ENCODE data around the gene ANKRD40. TPM values are rescaled to one million over a fixed set of nuclear protein-coding genes. Genes with fewer than 3 reads are reported as not detected.
"Not testable (repeated sequence)": the region's sequence is repeated elsewhere in the genome, so short reads cannot be mapped to it uniquely, and the experiment has no call there.

ANKRD40 gene
- total and polyA plus RNA-seq, 7 experiments from 2014 or later, result 3.6 to 37.2 (median 30.1) TPM

GRCh38 chr17:50683434-50684287 lies 24.1 kb downstream of the ANKRD40 start:
- Mint-ChIP-seq H3K9me3 (peaks cover 0 to 2% (median 0%) of the 10 kb centered on the region in 11 donors), H3K4me1 (peaks cover 5 to 12% (median 7%) of the 10 kb centered on the region in 7 donors), H3K27me3 (peaks cover 12 to 44% (median 15%) of the 10 kb centered on the region in 5 donors), H3K27ac (no peak overlapping the region), H3K4me3 (no peak overlapping the region), H3K36me3 (no peaks in the 10 kb centered on the region)
- intact Hi-C loops (cut with micrococcal nuclease), result no loop called here
- no peaks in the 10 kb centered on the region for H3K36me3 ChIP-seq (ENCODE audit: control insufficient read depth in 2 of 3, insufficient read depth in 3 of 3, low read length in 3 of 3)
- POLR2A ChIA-PET, result no interaction called here
- no peaks in the 10 kb centered on the region for H3K27me3 ChIP-seq (ENCODE audit: control insufficient read depth in 2 of 2, insufficient read depth in 2 of 2, low read length in 2 of 2)
- DNase-seq, result no peak
- no peak for ATAC-seq
- H3K4me3 ChIP-seq (ENCODE audit: low read length), result no peak overlapping the region
- H3K4me1 ChIP-seq (ENCODE audit: control insufficient read depth in 2 of 2, insufficient read depth in 2 of 2, low read length in 2 of 2), result no peaks in the 10 kb centered on the region
- no peaks in the 10 kb centered on the region for H3K9me3 ChIP-seq (ENCODE audit: control insufficient read depth in 2 of 3, low read length in 3 of 3)
- no peak overlapping the region for H3K27ac ChIP-seq (ENCODE audit: low read depth, low read length)
- CTCF ChIA-PET, result no interaction called here

- intact Hi-C loops (cut with micrococcal nuclease), result no loop called here
Measured at GRCh38 chr17:50682938-50683337, 24.8 kb downstream of the ANKRD40 start.

GRCh38 chr17:50682441-50682840 lies 25.3 kb downstream of the ANKRD40 start:
- ATAC-seq (no peak), DNase-seq (no peak)
- peaks cover 12 to 44% (median 15%) of the 10 kb centered on the region in 5 donors for H3K27me3 Mint-ChIP-seq
- Histone ChIP-seq H3K27me3 (ENCODE audit: control insufficient read depth in 2 of 2, insufficient read depth in 2 of 2, low read length in 2 of 2) (no peaks in the 10 kb centered on the region), H3K9me3 (ENCODE audit: control insufficient read depth in 2 of 3, low read length in 3 of 3) (no peaks in the 10 kb centered on the region), H3K36me3 (ENCODE audit: control insufficient read depth in 2 of 3, insufficient read depth in 3 of 3, low read length in 3 of 3) (no peaks in the 10 kb centered on the region), H3K4me3 (ENCODE audit: low read length) (no peak overlapping the region), H3K4me1 (ENCODE audit: control insufficient read depth in 2 of 2, insufficient read depth in 2 of 2, low read length in 2 of 2) (no peaks in the 10 kb centered on the region), H3K27ac (ENCODE audit: low read depth, low read length) (no peak overlapping the region)
- no peak overlapping the region for H3K4me3 Mint-ChIP-seq
- H3K27ac Mint-ChIP-seq, result peak overlapping the region in 1 of 9 donors; percentile 4
- no peaks in the 10 kb centered on the region for H3K36me3 Mint-ChIP-seq
- POLR2A ChIA-PET, result no interaction called here
- peaks cover 0 to 2% (median 0%) of the 10 kb centered on the region in 11 donors for H3K9me3 Mint-ChIP-seq
- intact Hi-C loops (cut with micrococcal nuclease), result no loop called here
- H3K4me1 Mint-ChIP-seq, result peaks cover 5 to 12% (median 7%) of the 10 kb centered on the region in 7 donors
- CTCF ChIA-PET, result no interaction called here

More at GRCh38 chr17:50682938-50683337, 24.8 kb downstream of the ANKRD40 start:
- DNase-seq (no peak), ATAC-seq (no peak)
- no peak overlapping the region for H3K4me3 Mint-ChIP-seq
- peaks cover 12 to 44% (median 15%) of the 10 kb centered on the region in 5 donors for H3K27me3 Mint-ChIP-seq
- ChIA-PET CTCF (no interaction called here), POLR2A (no interaction called here)
- no peaks in the 10 kb centered on the region for H3K27me3 ChIP-seq (ENCODE audit: control insufficient read depth in 2 of 2, insufficient read depth in 2 of 2, low read length in 2 of 2)
- H3K9me3 Mint-ChIP-seq, result peaks cover 0 to 2% (median 0%) of the 10 kb centered on the region in 11 donors
- no peaks in the 10 kb centered on the region for H3K36me3 ChIP-seq (ENCODE audit: control insufficient read depth in 2 of 3, insufficient read depth in 3 of 3, low read length in 3 of 3)
- no peaks in the 10 kb centered on the region for H3K9me3 ChIP-seq (ENCODE audit: control insufficient read depth in 2 of 3, low read length in 3 of 3)
- H3K4me3 ChIP-seq (ENCODE audit: low read length), result no peak overlapping the region
- no peaks in the 10 kb centered on the region for H3K4me1 ChIP-seq (ENCODE audit: control insufficient read depth in 2 of 2, insufficient read depth in 2 of 2, low read length in 2 of 2)
- H3K36me3 Mint-ChIP-seq, result no peaks in the 10 kb centered on the region
- peaks cover 5 to 12% (median 7%) of the 10 kb centered on the region in 7 donors for H3K4me1 Mint-ChIP-seq
- no peak overlapping the region for H3K27ac Mint-ChIP-seq
- H3K27ac ChIP-seq (ENCODE audit: low read depth, low read length), result no peak overlapping the region

GRCh38 chr17:50681263-50682200 lies 26.2 kb downstream of the ANKRD40 start:
- H3K4me3 Mint-ChIP-seq, result peak overlapping the region in 2 of 10 donors; percentile 1 to 18
- peaks cover 0 to 2% (median 0%) of the 10 kb centered on the region in 11 donors for H3K9me3 Mint-ChIP-seq
- no peak overlapping the region for H3K27ac Mint-ChIP-seq
- ATAC-seq, result peak; percentile 29
- H3K27me3 Mint-ChIP-seq, result peaks cover 12 to 48% (median 19%) of the 10 kb centered on the region in 5 donors
- CTCF ChIA-PET, result no interaction called here
- Histone ChIP-seq H3K4me3 (ENCODE audit: low read length) (no peak overlapping the region), H3K4me1 (ENCODE audit: control insufficient read depth in 2 of 2, insufficient read depth in 2 of 2, low read length in 2 of 2) (no peaks in the 10 kb centered on the region), H3K9me3 (ENCODE audit: control insufficient read depth in 2 of 3, low read length in 3 of 3) (no peaks in the 10 kb centered on the region), H3K27ac (ENCODE audit: low read depth, low read length) (no peak overlapping the region), H3K27me3 (ENCODE audit: control insufficient read depth in 2 of 2, insufficient read depth in 2 of 2, low read length in 2 of 2) (no peaks in the 10 kb centered on the region), H3K36me3 (ENCODE audit: control insufficient read depth in 2 of 3, insufficient read depth in 3 of 3, low read length in 3 of 3) (no peaks in the 10 kb centered on the region)
- POLR2A ChIA-PET, result no interaction called here
- intact Hi-C loops (cut with micrococcal nuclease), result no loop called here
- H3K36me3 Mint-ChIP-seq, result no peaks in the 10 kb centered on the region
- peaks cover 5 to 12% (median 7%) of the 10 kb centered on the region in 7 donors for H3K4me1 Mint-ChIP-seq
- no peak for DNase-seq

GRCh38 chr17:50680543-50681262 lies 27.0 kb downstream of the ANKRD40 start:
- H3K36me3 ChIP-seq (ENCODE audit: control insufficient read depth in 2 of 3, insufficient read depth in 3 of 3, low read length in 3 of 3); H3K36me3 Mint-ChIP-seq; CTCF ChIA-PET; H3K4me3 ChIP-seq (ENCODE audit: low read length); DNase-seq; intact Hi-C loops (cut with micrococcal nuclease); H3K27ac ChIP-seq (ENCODE audit: low read depth, low read length); ATAC-seq; POLR2A ChIA-PET; H3K4me1 ChIP-seq (ENCODE audit: control insufficient read depth in 2 of 2, insufficient read depth in 2 of 2, low read length in 2 of 2); H3K9me3 ChIP-seq (ENCODE audit: control insufficient read depth in 2 of 3, low read length in 3 of 3); H3K27me3 ChIP-seq (ENCODE audit: control insufficient read depth in 2 of 2, insufficient read depth in 2 of 2, low read length in 2 of 2); H3K9me3 Mint-ChIP-seq: not testable (repeated sequence)
- peaks cover 12 to 43% (median 19%) of the 10 kb centered on the region in 5 donors for H3K27me3 Mint-ChIP-seq
- peak overlapping the region in 1 of 9 donors; percentile 28 for H3K27ac Mint-ChIP-seq
- peak overlapping the region in 1 of 10 donors; percentile 18 for H3K4me3 Mint-ChIP-seq
- peaks cover 5 to 12% (median 7%) of the 10 kb centered on the region in 7 donors for H3K4me1 Mint-ChIP-seq

- CTCF ChIA-PET, result no interaction called here
- Histone ChIP-seq H3K4me1 (ENCODE audit: control insufficient read depth in 2 of 2, insufficient read depth in 2 of 2, low read length in 2 of 2) (no peaks in the 10 kb centered on the region), H3K27ac (ENCODE audit: low read depth, low read length) (no peak overlapping the region), H3K4me3 (ENCODE audit: low read length) (no peak overlapping the region), H3K36me3 (ENCODE audit: control insufficient read depth in 2 of 3, insufficient read depth in 3 of 3, low read length in 3 of 3) (no peaks in the 10 kb centered on the region), H3K9me3 (ENCODE audit: control insufficient read depth in 2 of 3, low read length in 3 of 3) (no peaks in the 10 kb centered on the region), H3K27me3 (ENCODE audit: control insufficient read depth in 2 of 2, insufficient read depth in 2 of 2, low read length in 2 of 2) (no peaks in the 10 kb centered on the region)
- POLR2A ChIA-PET, result no interaction called here
- H3K9me3 Mint-ChIP-seq, result peaks cover 0 to 2% (median 0%) of the 10 kb centered on the region in 11 donors
- H3K36me3 Mint-ChIP-seq, result no peaks in the 10 kb centered on the region
- ATAC-seq (no peak), DNase-seq (no peak)
- H3K27ac Mint-ChIP-seq, result peak overlapping the region in 1 of 9 donors; percentile 17
- intact Hi-C loops (cut with micrococcal nuclease), result no loop called here
- peaks cover 12 to 42% (median 19%) of the 10 kb centered on the region in 5 donors for H3K27me3 Mint-ChIP-seq
- no peak overlapping the region for H3K4me3 Mint-ChIP-seq
- peaks cover 5 to 12% (median 7%) of the 10 kb centered on the region in 7 donors for H3K4me1 Mint-ChIP-seq
Measured at GRCh38 chr17:50680126-50680525, 27.6 kb downstream of the ANKRD40 start.

All from naive thymus-derived CD4-positive, alpha-beta T cell (primary cell).